ENCODE results near the gene NCS1. TPM values are rescaled to one million over a fixed set of nuclear protein-coding genes. Genes with fewer than 3 reads are reported as not detected.

NCS1 gene
- total RNA-seq, 2 experiments from 2014 or later: 0.17 TPM; not detected in 1

DNA sequence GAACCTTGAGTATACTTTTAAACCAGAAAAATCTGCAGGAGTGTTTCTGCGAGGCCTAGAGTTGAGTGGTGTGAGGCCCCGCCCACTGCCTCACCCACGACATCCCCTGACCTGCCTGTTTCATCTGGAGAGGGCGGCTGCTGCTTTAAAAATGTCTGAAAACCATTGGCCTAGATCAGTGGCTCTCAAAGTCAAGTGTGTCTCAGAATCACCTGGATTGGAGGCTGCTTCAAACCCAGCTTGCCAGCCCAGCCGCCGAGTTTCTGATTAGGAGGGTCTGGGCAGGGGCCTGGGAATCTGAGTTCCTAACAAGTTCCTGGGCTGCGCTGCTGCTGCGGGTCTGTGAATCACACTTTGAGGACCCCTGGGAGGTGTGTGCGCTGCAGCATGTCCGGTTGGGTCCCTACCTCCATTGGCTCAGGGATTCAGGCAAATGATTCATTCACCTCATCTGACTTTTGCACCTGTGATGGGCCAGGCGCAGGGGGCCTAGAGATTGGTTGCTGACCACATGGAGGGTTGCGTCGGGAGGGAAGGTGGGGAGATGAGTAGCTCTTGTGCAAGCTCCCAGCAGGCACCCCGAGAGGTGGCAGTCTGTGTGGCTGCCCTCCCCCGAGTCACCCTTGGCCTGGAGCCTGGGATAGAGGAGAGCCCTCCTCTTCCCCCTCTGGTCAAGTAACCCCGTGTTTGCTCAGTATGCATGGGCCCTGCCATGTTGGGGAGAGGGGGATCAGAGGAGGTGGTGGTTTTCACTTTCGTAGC, 65.7 kb downstream of the NCS1 start:
- H3K9me3 ChIP-seq (ENCODE audit: control insufficient read depth in 1 of 2, insufficient read depth in 1 of 2, low read length in 2 of 2): no peaks in the 10 kb centered on the region
- H3K27ac Mint-ChIP-seq: no peak overlapping the region
- CTCF ChIA-PET: interaction anchor here (4.4 kb wide), 1 partner anchor 130 kb away, joined by 52 read pairs; no protein-coding TSS in a partner anchor
- peaks cover 27% of the 10 kb centered on the region for H3K4me1 Mint-ChIP-seq (ENCODE audit: low read depth)
- DNase-seq (peak in 1 of 14 experiments; percentile 10), ATAC-seq (ENCODE audit: poor library complexity) (no peak)
- intact Hi-C loops (cut with DNase I, micrococcal nuclease): loop anchor here (2.0 to 10.0 kb wide), 4 partner anchors 111 to 1103 kb away; no protein-coding TSS in a partner anchor
- H3K9me3 Mint-ChIP-seq: no peaks in the 10 kb centered on the region
- H3K4me1 ChIP-seq (ENCODE audit: insufficient read depth, low read length): peaks cover 37% of the 10 kb centered on the region
- no peak overlapping the region for H3K4me3 ChIP-seq (ENCODE audit: low read length)
- no peaks in the 10 kb centered on the region for H3K36me3 ChIP-seq (ENCODE audit: insufficient read depth, low read length)
- TF ChIP-seq, protein P1, sequence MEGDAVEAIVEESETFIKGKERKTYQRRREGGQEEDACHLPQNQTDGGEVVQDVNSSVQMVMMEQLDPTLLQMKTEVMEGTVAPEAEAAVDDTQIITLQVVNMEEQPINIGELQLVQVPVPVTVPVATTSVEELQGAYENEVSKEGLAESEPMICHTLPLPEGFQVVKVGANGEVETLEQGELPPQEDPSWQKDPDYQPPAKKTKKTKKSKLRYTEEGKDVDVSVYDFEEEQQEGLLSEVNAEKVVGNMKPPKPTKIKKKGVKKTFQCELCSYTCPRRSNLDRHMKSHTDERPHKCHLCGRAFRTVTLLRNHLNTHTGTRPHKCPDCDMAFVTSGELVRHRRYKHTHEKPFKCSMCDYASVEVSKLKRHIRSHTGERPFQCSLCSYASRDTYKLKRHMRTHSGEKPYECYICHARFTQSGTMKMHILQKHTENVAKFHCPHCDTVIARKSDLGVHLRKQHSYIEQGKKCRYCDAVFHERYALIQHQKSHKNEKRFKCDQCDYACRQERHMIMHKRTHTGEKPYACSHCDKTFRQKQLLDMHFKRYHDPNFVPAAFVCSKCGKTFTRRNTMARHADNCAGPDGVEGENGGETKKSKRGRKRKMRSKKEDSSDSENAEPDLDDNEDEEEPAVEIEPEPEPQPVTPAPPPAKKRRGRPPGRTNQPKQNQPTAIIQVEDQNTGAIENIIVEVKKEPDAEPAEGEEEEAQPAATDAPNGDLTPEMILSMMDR (IDR thresholded peaks at IDR 0.05): no peak
- POLR2A ChIA-PET: no interaction called here
- H3K27ac ChIP-seq (ENCODE audit: low read depth in 1 of 2, low read length in 2 of 2): no peak overlapping the region
- H3K36me3 Mint-ChIP-seq (ENCODE audit: low read depth): no peaks in the 10 kb centered on the region
- H3K27me3 ChIP-seq (ENCODE audit: control insufficient read depth in 1 of 2, insufficient read depth in 2 of 2, low read length in 2 of 2): no peaks in the 10 kb centered on the region
- H3K27me3 Mint-ChIP-seq: no peaks in the 10 kb centered on the region
- H3K4me3 Mint-ChIP-seq: no peak overlapping the region

DNA sequence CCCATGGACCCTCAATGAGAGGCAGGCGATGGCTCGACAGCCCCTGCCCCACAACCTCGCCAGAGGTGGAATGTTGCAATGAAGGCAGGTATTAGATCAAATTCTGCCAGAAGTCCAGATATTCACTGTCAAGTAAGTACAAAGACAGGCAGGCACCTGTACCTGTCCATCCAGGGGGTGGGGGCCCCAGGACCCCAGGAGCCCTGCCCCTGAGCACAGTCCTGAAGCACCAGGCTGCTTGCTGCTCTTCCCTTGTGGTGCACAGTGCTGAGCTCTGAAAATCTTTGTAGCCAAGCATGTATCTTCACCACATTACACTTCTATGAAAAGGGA, 67.1 kb downstream of the NCS1 start:
- Histone ChIP-seq H3K36me3 (ENCODE audit: insufficient read depth, low read length) (no peaks in the 10 kb centered on the region), H3K4me3 (ENCODE audit: low read length) (no peak overlapping the region), H3K4me1 (ENCODE audit: insufficient read depth, low read length) (peaks cover 44% of the 10 kb centered on the region), H3K9me3 (ENCODE audit: control insufficient read depth in 1 of 2, insufficient read depth in 1 of 2, low read length in 2 of 2) (no peaks in the 10 kb centered on the region), H3K27me3 (ENCODE audit: control insufficient read depth in 1 of 2, insufficient read depth in 2 of 2, low read length in 2 of 2) (no peaks in the 10 kb centered on the region), H3K27ac (ENCODE audit: low read depth in 1 of 2, low read length in 2 of 2) (no peak overlapping the region)
- H3K4me1 Mint-ChIP-seq (ENCODE audit: low read depth): peaks cover 32% of the 10 kb centered on the region
- CTCF ChIA-PET: interaction anchor here (4.4 kb wide), 1 partner anchor 132 kb away, joined by 52 read pairs; no protein-coding TSS in a partner anchor
- ATAC-seq (ENCODE audit: poor library complexity) (no peak), DNase-seq (no peak)
- intact Hi-C loops (cut with DNase I, micrococcal nuclease): loop anchor here (5.0 to 10.0 kb wide), 3 partner anchors 112 to 1105 kb away; no protein-coding TSS in a partner anchor
- H3K27ac Mint-ChIP-seq: no peak overlapping the region
- no peaks in the 10 kb centered on the region for H3K9me3 Mint-ChIP-seq
- no peak overlapping the region for H3K4me3 Mint-ChIP-seq
- POLR2A ChIA-PET: interaction anchor here (1.1 kb wide), 1 partner anchor 111 kb away, joined by 3 read pairs; no protein-coding TSS in a partner anchor
- H3K36me3 Mint-ChIP-seq (ENCODE audit: low read depth): no peaks in the 10 kb centered on the region
- H3K27me3 Mint-ChIP-seq: no peaks in the 10 kb centered on the region
- TF ChIP-seq, protein P1 (IDR thresholded peaks at IDR 0.05): no peak

DNA sequence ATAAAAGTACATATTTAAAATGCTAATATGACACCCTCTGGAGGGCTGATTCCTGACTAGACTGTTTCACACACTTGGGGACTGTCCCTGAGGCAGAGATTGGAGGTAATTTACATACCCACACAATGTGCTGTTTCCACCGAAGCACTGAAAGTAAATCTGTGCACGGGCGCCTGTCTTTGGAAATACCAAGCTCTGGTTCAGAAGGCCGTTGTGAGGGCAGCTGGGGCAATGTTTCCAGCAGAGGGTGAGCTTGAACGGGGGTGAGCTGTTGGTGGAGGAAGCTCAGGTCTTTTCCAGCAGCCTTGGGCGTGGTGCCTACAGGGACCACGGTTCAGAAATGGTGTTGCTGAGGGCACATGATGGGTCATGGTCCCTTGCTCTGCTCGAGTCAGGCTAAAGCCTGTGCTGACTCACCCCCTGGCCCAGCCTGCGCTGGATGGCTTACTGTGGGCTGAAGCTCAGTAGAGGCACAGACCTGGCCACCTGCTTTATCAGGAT, 67.6 kb downstream of the NCS1 start:
- Histone ChIP-seq H3K36me3 (ENCODE audit: insufficient read depth, low read length) (no peaks in the 10 kb centered on the region), H3K4me3 (ENCODE audit: low read length) (no peak overlapping the region), H3K4me1 (ENCODE audit: insufficient read depth, low read length) (peaks cover 44% of the 10 kb centered on the region), H3K9me3 (ENCODE audit: control insufficient read depth in 1 of 2, insufficient read depth in 1 of 2, low read length in 2 of 2) (no peaks in the 10 kb centered on the region), H3K27me3 (ENCODE audit: control insufficient read depth in 1 of 2, insufficient read depth in 2 of 2, low read length in 2 of 2) (no peaks in the 10 kb centered on the region), H3K27ac (ENCODE audit: low read depth in 1 of 2, low read length in 2 of 2) (no peak overlapping the region)
- intact Hi-C loops (cut with DNase I, micrococcal nuclease): loop anchor here (5.0 to 10.0 kb wide), 3 partner anchors 112 to 1105 kb away; no protein-coding TSS in a partner anchor
- Mint-ChIP-seq H3K27me3 (no peaks in the 10 kb centered on the region), H3K4me3 (no peak overlapping the region), H3K36me3 (ENCODE audit: low read depth) (no peaks in the 10 kb centered on the region), H3K9me3 (no peaks in the 10 kb centered on the region), H3K4me1 (ENCODE audit: low read depth) (peaks cover 32% of the 10 kb centered on the region), H3K27ac (no peak overlapping the region)
- ChIA-PET POLR2A (interaction anchor here (1.1 kb wide), 1 partner anchor 112 kb away, joined by 3 read pairs; no protein-coding TSS in a partner anchor), CTCF (interaction anchor here (4.4 kb wide), 1 partner anchor 132 kb away, joined by 52 read pairs; no protein-coding TSS in a partner anchor)
- TF ChIP-seq, protein P1 (IDR thresholded peaks at IDR 0.05): no peak
- ATAC-seq (ENCODE audit: poor library complexity) (peak; percentile 45), DNase-seq (peak in 2 of 14 experiments; percentile 11 to 29)

Measured in CD4-positive, alpha-beta T cell (primary cell).